Ishikawa (cell line): Measurements from ENCODE around the gene HECTD2.

Experiments used
- CREB1 ChIP-seq: IDR thresholded peaks from 2 replicates; pipeline ENCODE4 v1.6.1; 2012; ENCODE audit warnings: low read depth
- EGR1 ChIP-seq: IDR thresholded peaks from 2 replicates; pipeline ENCODE4 v1.6.1; 2012
- EP300 ChIP-seq: IDR thresholded peaks from 2 replicates; pipeline ENCODE4 v1.6.1; 2012; ENCODE audit warnings: borderline replicate concordance
- FOXM1 ChIP-seq: IDR thresholded peaks from 2 replicates; pipeline ENCODE4 v1.6.1; 2012; ENCODE audit warnings: low read depth, borderline replicate concordance
- RAD21 ChIP-seq: IDR thresholded peaks from 2 replicates; pipeline ENCODE4 v1.6.1; 2012; ENCODE audit warnings: low read depth
- TAF1 ChIP-seq: IDR thresholded peaks from 2 replicates; pipeline ENCODE4 v1.6.1; 2012; ENCODE audit warnings: low read depth, mild to moderate bottlenecking
- YY1 ChIP-seq: IDR thresholded peaks from 2 replicates; pipeline ENCODE4 v1.6.1; 2012; ENCODE audit warnings: low read depth
- TF ChIP-seq, protein P1 (sequence below): IDR thresholded peaks from 2 replicates; pipeline ENCODE4 v1.6.1; 2012; ENCODE audit warnings: low read depth, mild to moderate bottlenecking
- TF ChIP-seq, protein P2 (sequence below): IDR thresholded peaks from 2 replicates; pipeline ENCODE4 v1.6.1; 2012

DNA sequence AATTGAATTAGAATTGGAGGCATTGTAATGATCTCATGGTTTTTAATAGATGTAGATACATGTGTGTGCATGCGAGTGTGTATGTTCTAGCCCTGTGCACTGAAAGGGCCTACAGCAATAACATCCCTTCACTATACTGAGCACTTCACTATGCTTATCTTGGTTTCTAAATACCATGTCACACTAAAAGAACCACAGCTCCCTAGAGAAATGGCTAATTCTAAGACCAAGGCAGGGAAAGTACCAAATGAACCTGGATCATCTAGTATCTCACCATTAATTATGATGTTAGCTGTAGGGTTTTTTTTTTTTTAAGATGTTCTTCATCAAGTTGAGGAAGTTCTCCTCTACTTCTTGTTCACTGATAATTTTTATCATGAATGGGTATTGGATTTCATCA lies 55.1 kb downstream of the HECTD2 start:
- TF ChIP-seq TAF1 (no peak), EGR1 (no peak), EP300 (no peak), RAD21 (no peak), FOXM1 (no peak), CREB1 (no peak), YY1 (no peak)
- TF ChIP-seq, protein P1, sequence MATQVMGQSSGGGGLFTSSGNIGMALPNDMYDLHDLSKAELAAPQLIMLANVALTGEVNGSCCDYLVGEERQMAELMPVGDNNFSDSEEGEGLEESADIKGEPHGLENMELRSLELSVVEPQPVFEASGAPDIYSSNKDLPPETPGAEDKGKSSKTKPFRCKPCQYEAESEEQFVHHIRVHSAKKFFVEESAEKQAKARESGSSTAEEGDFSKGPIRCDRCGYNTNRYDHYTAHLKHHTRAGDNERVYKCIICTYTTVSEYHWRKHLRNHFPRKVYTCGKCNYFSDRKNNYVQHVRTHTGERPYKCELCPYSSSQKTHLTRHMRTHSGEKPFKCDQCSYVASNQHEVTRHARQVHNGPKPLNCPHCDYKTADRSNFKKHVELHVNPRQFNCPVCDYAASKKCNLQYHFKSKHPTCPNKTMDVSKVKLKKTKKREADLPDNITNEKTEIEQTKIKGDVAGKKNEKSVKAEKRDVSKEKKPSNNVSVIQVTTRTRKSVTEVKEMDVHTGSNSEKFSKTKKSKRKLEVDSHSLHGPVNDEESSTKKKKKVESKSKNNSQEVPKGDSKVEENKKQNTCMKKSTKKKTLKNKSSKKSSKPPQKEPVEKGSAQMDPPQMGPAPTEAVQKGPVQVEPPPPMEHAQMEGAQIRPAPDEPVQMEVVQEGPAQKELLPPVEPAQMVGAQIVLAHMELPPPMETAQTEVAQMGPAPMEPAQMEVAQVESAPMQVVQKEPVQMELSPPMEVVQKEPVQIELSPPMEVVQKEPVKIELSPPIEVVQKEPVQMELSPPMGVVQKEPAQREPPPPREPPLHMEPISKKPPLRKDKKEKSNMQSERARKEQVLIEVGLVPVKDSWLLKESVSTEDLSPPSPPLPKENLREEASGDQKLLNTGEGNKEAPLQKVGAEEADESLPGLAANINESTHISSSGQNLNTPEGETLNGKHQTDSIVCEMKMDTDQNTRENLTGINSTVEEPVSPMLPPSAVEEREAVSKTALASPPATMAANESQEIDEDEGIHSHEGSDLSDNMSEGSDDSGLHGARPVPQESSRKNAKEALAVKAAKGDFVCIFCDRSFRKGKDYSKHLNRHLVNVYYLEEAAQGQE = no peak
- TF ChIP-seq, protein P2, sequence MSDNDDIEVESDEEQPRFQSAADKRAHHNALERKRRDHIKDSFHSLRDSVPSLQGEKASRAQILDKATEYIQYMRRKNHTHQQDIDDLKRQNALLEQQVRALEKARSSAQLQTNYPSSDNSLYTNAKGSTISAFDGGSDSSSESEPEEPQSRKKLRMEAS = no peak
